GM12878 (cell line): Measurements from ENCODE around the gene NLGN4X. TPM values are rescaled to one million over a fixed set of nuclear protein-coding genes. Genes with fewer than 3 reads are reported as not detected.

Experiments used
- ATAC-seq: fragments of 200-7000 bp; cut with Tn5 transposase; 3 replicates; pipeline ENCODE4 v1.9.1; 2020; ENCODE audit warnings: mild to moderate bottlenecking, moderate library complexity
- BruUV-seq: library from RNA; stranded (reverse); fragments of 400-500 nt; replicated peaks from 2 replicates; lab custom pipeline; 2021; lab: Mats Ljungman, UMichigan
- CTCF ChIA-PET: fragments of 300-600 bp; sonication (Branson Sonifier 250); formaldehyde crosslinking; extraction: SDS; loops from one replicate; lab custom pipeline; 2021; ENCODE audit warnings: inconsistent platforms; lab: Yijun Ruan, JAX
- POLR2A ChIA-PET: fragments of 350-600 bp; formaldehyde crosslinking; extraction: SDS; loops from one replicate; lab custom pipeline; 2021; ENCODE audit warnings: inconsistent platforms; lab: Charles Lee
- RAD21 ChIA-PET: fragments of 300-600 bp; sonication (Branson Sonifier 250); formaldehyde crosslinking; loops from one replicate; lab custom pipeline; 2023; ENCODE audit warnings: antibody characterized with exemption; ENCODE audit not compliant: unreplicated experiment; lab: Charles Lee
- SMC1A ChIA-PET: fragments of 300-600 bp; sonication (Branson Sonifier 250); formaldehyde crosslinking; loops from one replicate; lab custom pipeline; 2023; ENCODE audit not compliant: unreplicated experiment, uncharacterized antibody; lab: Charles Lee
- DNase-seq: peaks from one replicate; pipeline ENCODE4 v3.0.0-alpha.2; 2011; ENCODE audit warnings: low read depth, low spot score
- FAIRE-seq: peaks from 3 replicates; lab custom pipeline; 2011; peaks lifted over from hg19 to GRCh38; lab: Jason Lieb, UNC
- H2AFZ ChIP-seq: 2 replicates; pipeline ENCODE4 v1.6.0; 2011; ENCODE audit warnings: low read depth, low read length, control low read depth; ENCODE audit not compliant: control insufficient read depth
- H3K27ac ChIP-seq: 2 replicates; pipeline ENCODE4 v1.5.1; 2011; ENCODE audit warnings: control low read depth; ENCODE audit not compliant: control insufficient read depth, insufficient read depth
- H3K27me3 ChIP-seq, 2 experiments: replicated peaks in 1 of 2; 2 replicates each; pipeline versions ENCODE4 v1.6.0 to v1.6.1; 2011; ENCODE audit warnings: low read length in 1 of 2; ENCODE audit not compliant: control insufficient read depth in 2 of 2, insufficient read depth in 2 of 2
- H3K36me3 ChIP-seq, 2 experiments: 2 replicates each; pipeline ENCODE4 v1.5.1; 2011; ENCODE audit warnings: low read length in 1 of 2; ENCODE audit not compliant: control insufficient read depth in 2 of 2, insufficient read depth in 2 of 2
- H3K4me1 ChIP-seq: 2 replicates; pipeline ENCODE4 v1.6.1; 2011; ENCODE audit warnings: mild to moderate bottlenecking, low read length, moderate library complexity, mixed read lengths; ENCODE audit not compliant: control insufficient read depth, insufficient read depth
- H3K4me2 ChIP-seq: 2 replicates; pipeline ENCODE4 v1.6.0; 2011; ENCODE audit warnings: control low read depth; ENCODE audit not compliant: control insufficient read depth, insufficient read depth
- H3K4me3 ChIP-seq: fragments of 200-600 bp; sonication (generic); 2 replicates; pipeline ENCODE4 v1.5.1; 2016
- H3K79me2 ChIP-seq: 2 replicates; pipeline ENCODE4 v1.6.0; 2011; ENCODE audit warnings: low read length; ENCODE audit not compliant: control insufficient read depth, insufficient read depth
- H3K9ac ChIP-seq: 2 replicates; pipeline ENCODE4 v1.8.0; 2011; ENCODE audit warnings: low read length, control low read depth, mixed read lengths; ENCODE audit not compliant: control insufficient read depth, insufficient read depth
- H3K9me3 ChIP-seq: replicated peaks from 3 replicates; pipeline ENCODE4 v1.5.1; 2011; ENCODE audit warnings: mild to moderate bottlenecking, low read length; ENCODE audit not compliant: control insufficient read depth, insufficient read depth
- H4K20me1 ChIP-seq: 2 replicates; pipeline ENCODE4 v1.6.0; 2011; ENCODE audit not compliant: control insufficient read depth, insufficient read depth
- ATF7 ChIP-seq: fragments of 450-650 bp; IDR thresholded peaks from 2 replicates; pipeline ENCODE4 v1.6.1; 2016; ENCODE audit warnings: low read depth, mild to moderate bottlenecking
- BMI1 ChIP-seq: fragments of 450-650 bp; IDR thresholded peaks from 2 replicates; pipeline ENCODE4 v1.6.1; 2016; ENCODE audit warnings: mild to moderate bottlenecking, moderate library complexity, borderline replicate concordance
- CEBPB ChIP-seq, 2 experiments: fragments of 150-350 bp in 1 of 2; IDR thresholded peaks; 2 replicates each; pipeline ENCODE4 v1.6.1; 2012 to 2014; ENCODE audit warnings: low read depth in 2 of 2, low read length in 2 of 2, borderline replicate concordance in 1 of 2, inconsistent platforms in 1 of 2
- EP300 ChIP-seq, 2 experiments: fragments of 150-350 bp in 1 of 2; IDR thresholded peaks; 2 replicates each; pipeline ENCODE4 v1.6.1; 2011 to 2012; ENCODE audit warnings: low read depth in 2 of 2, low read length in 2 of 2, borderline replicate concordance in 1 of 2, improper control_type of control experiment in 1 of 2, inconsistent platforms in 1 of 2; ENCODE audit not compliant: control insufficient read depth in 1 of 2
- NR2F1 ChIP-seq: fragments of 450-650 bp; conservative IDR thresholded peaks from 2 replicates; pipeline ENCODE4 v1.6.1; 2017; ENCODE audit warnings: mild to moderate bottlenecking
- RELA ChIP-seq: fragments of 450-650 bp; IDR thresholded peaks from 2 replicates; pipeline ENCODE4 v1.8.0; 2014; ENCODE audit warnings: borderline replicate concordance; ENCODE audit not compliant: partially characterized antibody
- STAT1 ChIP-seq: fragments of 450-650 bp; conservative IDR thresholded peaks from 2 replicates; pipeline ENCODE4 v1.6.1; 2014; ENCODE audit warnings: antibody characterized with exemption, mild to moderate bottlenecking
- ZBED1 ChIP-seq: IDR thresholded peaks from 2 replicates; pipeline ENCODE4 v1.6.1; 2016; ENCODE audit warnings: borderline replicate concordance
- ZNF274 ChIP-seq: IDR thresholded peaks from one replicate; pipeline ENCODE4 v1.8.0; 2011; ENCODE audit not compliant: insufficient read length, insufficient read depth
- WGBS: methylation state at CpG from one replicate; pipeline ENCODE4 v1.1.6; 2016; ENCODE audit warnings: low lambda C conversion rate; ENCODE audit not compliant: insufficient replicate concordance, insufficient coverage; ENCODE audit errors: missing lambda C conversion rate; 5-methylcytosine and 5-hydroxymethylcytosine counted together
- in situ Hi-C: fragments of 300-500 bp; cut with MboI; formaldehyde crosslinking; loops from 9 replicates; pipeline ENCODE4 v1.14.3; 2018; ENCODE audit warnings: mixed read lengths
- intact Hi-C: fragments of 100-400 bp; cut with micrococcal nuclease; formaldehyde crosslinking; loops from one replicate; pipeline ENCODE4 v1.14.2; 2022; ENCODE audit not compliant: unreplicated experiment
- polyA plus RNA-seq, 11 experiments: library from polyadenylated mRNA; depleted of rRNA in 4 of 11; unstranded in 6 of 11; stranded (reverse) in 5 of 11; fragments of >200 nt; fragmentation: Nextera tagmentation in 4 of 11; fragmentation: Illumina TruSeq in 1 of 11; extraction: Ambion mirVana in 4 of 11; extraction: Trizol in 1 of 11; gene quantifications; 1 replicate in 1 of 11; 2 replicates in 10 of 11; pipeline versions ENCODE4 v1.2.1 to v1.2.3, GENCODE V29; 2011 to 2016; ENCODE audit warnings: inconsistent platforms in 2 of 11, missing spikeins in 2 of 11, low read depth in 1 of 11
- total RNA-seq, 4 experiments: library from RNA; depleted of rRNA in 3 of 4; stranded (reverse); fragments of >200 nt in 3 of 4; fragmentation: Illumina TruSeq in 1 of 4; extraction: Trizol in 1 of 4; gene quantifications; 2 replicates each; pipeline versions ENCODE4 v1.2.1 to v1.2.3, GENCODE V29; 2013 to 2021
- TF ChIP-seq, protein P1 (sequence below): fragments of 450-650 bp; conservative IDR thresholded peaks from 2 replicates; pipeline ENCODE4 v1.6.1; 2017; ENCODE audit warnings: mild to moderate bottlenecking, moderate library complexity

Gene NLGN4X
- total and polyA plus RNA-seq, 10 of the 15 experiments (the other 5 are each of a cell fraction or from before 2014, with no cell fraction given): 0.02 to 1.5 (median 0.09) TPM; not detected in 2

DNA sequence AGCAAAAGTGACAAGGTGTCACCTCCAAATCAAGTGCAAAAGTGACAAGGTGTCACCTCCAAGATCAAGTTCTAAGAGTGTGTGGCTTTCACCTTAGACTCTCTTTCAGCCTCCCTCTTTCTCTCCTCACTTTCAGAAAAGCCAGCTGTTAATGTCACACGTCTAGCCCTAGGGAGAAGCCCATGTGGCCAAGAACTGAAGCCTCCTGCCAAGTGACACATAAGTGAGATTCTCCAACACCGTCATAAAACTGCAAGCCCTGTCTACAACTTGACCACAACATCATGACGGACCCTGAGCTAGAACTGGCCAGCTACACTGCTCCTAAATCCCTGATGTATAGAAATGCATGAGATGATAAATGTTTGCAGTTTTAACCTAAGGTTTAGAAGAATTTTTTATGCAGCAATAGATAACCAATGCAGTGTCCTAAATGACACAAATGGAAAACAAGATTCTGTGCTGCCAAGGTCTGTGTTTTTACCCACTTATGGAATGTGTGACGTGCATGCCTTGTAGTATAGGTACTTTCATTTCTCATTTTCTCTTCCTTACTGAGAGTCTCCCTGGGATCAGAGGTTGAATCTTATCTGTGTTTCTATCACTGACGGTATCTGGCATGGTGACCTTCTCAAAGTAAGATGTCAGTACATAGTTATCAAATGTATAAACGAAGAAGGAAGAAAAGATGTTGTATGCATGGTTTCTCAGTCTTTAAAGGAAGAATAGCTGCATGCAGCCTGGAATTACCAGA is 25.0 kb downstream of the NLGN4X start:
- ChIA-PET SMC1A (interaction anchor here (1.4 to 2.6 kb wide), 2 partner anchors 14 to 75 kb away, joined by 3 to 6 read pairs; no protein-coding TSS in a partner anchor), POLR2A (no interaction called here), RAD21 (no interaction called here), CTCF (no interaction called here)
- Histone ChIP-seq H4K20me1 (no peaks in the 10 kb centered on the region), H3K4me3 (no peak overlapping the region), H3K79me2 (no peaks in the 10 kb centered on the region), H3K9me3 (no peaks in the 10 kb centered on the region; the same call in 2 of the 3 replicates), H3K36me3 (no peaks in the 10 kb centered on the region), H3K9ac (no peak overlapping the region), H2AFZ (no peak overlapping the region), H3K4me2 (no peak overlapping the region), H3K27ac (no peak overlapping the region), H3K27me3 (no peaks in the 10 kb centered on the region), H3K4me1 (no peaks in the 10 kb centered on the region)
- ATAC-seq (peak; percentile 77), FAIRE-seq (no peak), DNase-seq (no peak)
- BruUV-seq: no TSS peak
- in situ Hi-C loops (no loop called here), intact Hi-C loops (no loop called here)
- TF ChIP-seq ZNF274 (no peak), NR2F1 (0 out of 2 replicates have a peak, but pooled peaks have one; percentile 23)
- 6% methylated on average over 6 of the region's 6 CpGs for WGBS

DNA sequence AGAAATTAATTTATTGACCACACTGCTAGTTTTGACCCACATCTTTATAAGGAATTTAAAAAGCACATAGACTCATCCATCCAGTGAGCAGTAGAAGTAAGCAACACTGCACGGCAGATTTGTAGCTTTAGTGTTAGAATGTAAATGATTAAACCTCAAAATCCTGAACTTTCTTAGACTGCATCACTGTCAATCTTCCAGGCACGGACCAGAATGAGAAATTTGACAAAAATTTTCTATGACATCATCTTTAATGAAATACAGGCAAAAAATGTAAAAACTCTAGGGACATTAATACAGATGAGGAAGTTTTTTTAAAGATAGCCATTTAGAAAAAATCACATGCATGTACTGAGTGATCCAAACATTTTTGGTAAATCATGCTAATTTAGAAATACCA is 29.2 kb downstream of the NLGN4X start:
- no peak for ATAC-seq
- Histone ChIP-seq H4K20me1 (no peaks in the 10 kb centered on the region), H3K36me3 (no peaks in the 10 kb centered on the region), H3K4me1 (no peaks in the 10 kb centered on the region), H3K4me2 (no peak overlapping the region), H3K9ac (no peak overlapping the region), H2AFZ (no peak overlapping the region), H3K79me2 (no peaks in the 10 kb centered on the region), H3K9me3 (no peaks in the 10 kb centered on the region; the same call in 2 of the 3 replicates), H3K27me3 (no peaks in the 10 kb centered on the region), H3K27ac (no peak overlapping the region), H3K4me3 (no peak overlapping the region)
- CTCF ChIA-PET: no interaction called here
- WGBS: 25% methylated on average over 2 of the region's 2 CpGs
- no peak for TF ChIP-seq CEBPB (IDR thresholded peaks at IDR 0.05; ENCODE audit: borderline replicate concordance in 1 of 2, low read depth in 2 of 2, low read length in 2 of 2)
- TF ChIP-seq ZBED1: no peak
- TF ChIP-seq EP300 (IDR thresholded peaks at IDR 0.05; ENCODE audit: borderline replicate concordance in 1 of 2, control insufficient read depth in 1 of 2, low read depth in 2 of 2, low read length in 2 of 2): no peak
- TF ChIP-seq, protein P1, sequence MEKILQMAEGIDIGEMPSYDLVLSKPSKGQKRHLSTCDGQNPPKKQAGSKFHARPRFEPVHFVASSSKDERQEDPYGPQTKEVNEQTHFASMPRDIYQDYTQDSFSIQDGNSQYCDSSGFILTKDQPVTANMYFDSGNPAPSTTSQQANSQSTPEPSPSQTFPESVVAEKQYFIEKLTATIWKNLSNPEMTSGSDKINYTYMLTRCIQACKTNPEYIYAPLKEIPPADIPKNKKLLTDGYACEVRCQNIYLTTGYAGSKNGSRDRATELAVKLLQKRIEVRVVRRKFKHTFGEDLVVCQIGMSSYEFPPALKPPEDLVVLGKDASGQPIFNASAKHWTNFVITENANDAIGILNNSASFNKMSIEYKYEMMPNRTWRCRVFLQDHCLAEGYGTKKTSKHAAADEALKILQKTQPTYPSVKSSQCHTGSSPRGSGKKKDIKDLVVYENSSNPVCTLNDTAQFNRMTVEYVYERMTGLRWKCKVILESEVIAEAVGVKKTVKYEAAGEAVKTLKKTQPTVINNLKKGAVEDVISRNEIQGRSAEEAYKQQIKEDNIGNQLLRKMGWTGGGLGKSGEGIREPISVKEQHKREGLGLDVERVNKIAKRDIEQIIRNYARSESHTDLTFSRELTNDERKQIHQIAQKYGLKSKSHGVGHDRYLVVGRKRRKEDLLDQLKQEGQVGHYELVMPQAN: no peak
- no peak for TF ChIP-seq STAT1
- no peak for TF ChIP-seq RELA
- TF ChIP-seq ATF7: 0 out of 2 replicates have a peak, but pooled peaks have one; percentile 36
- no peak for TF ChIP-seq BMI1
- in situ Hi-C loops (no loop called here), intact Hi-C loops (no loop called here)
- no peak for FAIRE-seq
- no peak for DNase-seq
- RAD21 ChIA-PET: no interaction called here
- POLR2A ChIA-PET: no interaction called here
- SMC1A ChIA-PET: no interaction called here
- no TSS peak for BruUV-seq
